Measurements from ENCODE around the gene ADGRF5.

The ADGRF5 gene

DNA sequence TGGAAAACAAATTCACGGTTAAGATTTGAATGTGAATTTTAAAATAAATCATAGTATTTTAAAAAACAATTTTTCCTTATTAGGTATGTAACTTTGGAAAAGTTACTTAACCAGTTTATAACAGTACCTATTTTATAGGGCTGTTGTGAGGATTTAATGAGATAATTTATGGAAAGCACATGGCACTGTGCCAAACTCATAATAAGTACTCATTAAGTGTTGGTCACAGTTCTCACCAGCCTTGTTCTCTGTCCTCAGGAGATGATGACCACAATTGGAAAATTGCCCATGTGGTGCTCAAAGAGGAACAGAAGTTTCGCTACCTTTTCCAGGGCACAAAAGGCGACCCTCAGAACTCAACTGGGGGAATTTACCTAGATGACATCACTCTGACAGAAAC lies 88.9 kb downstream of the ADGRF5 start:
- intact Hi-C loops (cut with DNase I; ENCODE audit: low total_unique reads): no loop called here
- Histone ChIP-seq H3K4me3 (no peak overlapping the region), H3K27ac (no peak overlapping the region), H3K9me3 (no peaks in the 10 kb centered on the region), H3K27me3 (no peaks in the 10 kb centered on the region), H3K4me1 (no peaks in the 10 kb centered on the region), H3K36me3 (no peaks in the 10 kb centered on the region)
- no peak for DNase-seq
- TF ChIP-seq CTCF (IDR thresholded peaks at IDR 0.05): no peak

DNA sequence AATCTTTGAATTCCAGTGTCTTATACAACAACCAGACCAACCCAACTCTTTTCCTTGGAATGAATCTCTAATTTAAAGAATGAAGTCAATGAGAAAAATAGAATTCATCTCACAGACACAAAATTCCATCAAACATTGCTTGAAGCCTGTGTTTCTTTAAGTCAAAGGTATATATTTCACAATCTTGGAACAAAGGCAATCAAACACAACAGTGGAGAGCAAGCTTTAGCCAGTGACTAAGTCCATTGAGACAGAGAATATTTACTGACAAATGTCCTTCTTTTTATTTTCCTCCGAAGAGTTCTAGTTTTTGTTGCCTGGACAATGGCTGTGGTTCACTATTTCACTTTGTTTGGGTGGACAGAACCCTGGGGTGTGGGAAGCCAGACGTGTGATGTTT lies 92.8 kb downstream of the ADGRF5 start:
- no peak for TF ChIP-seq CTCF (IDR thresholded peaks at IDR 0.05)
- Histone ChIP-seq H3K27me3 (no peaks in the 10 kb centered on the region), H3K9me3 (no peaks in the 10 kb centered on the region), H3K36me3 (no peaks in the 10 kb centered on the region), H3K27ac (no peak overlapping the region), H3K4me3 (no peak overlapping the region), H3K4me1 (no peaks in the 10 kb centered on the region)
- intact Hi-C loops (cut with DNase I; ENCODE audit: low total_unique reads): no loop called here
- no peak for DNase-seq

GRCh38 chr6:46821458-46821881 lies 100.3 kb downstream of the ADGRF5 start:
- no peak for DNase-seq
- Histone ChIP-seq H3K36me3 (no peaks in the 10 kb centered on the region), H3K4me3 (no peak overlapping the region), H3K27ac (no peak overlapping the region), H3K4me1 (no peaks in the 10 kb centered on the region), H3K9me3 (no peaks in the 10 kb centered on the region), H3K27me3 (no peaks in the 10 kb centered on the region)
- intact Hi-C loops (cut with DNase I; ENCODE audit: low total_unique reads): no loop called here
- no peak for TF ChIP-seq CTCF (IDR thresholded peaks at IDR 0.05)

DNA sequence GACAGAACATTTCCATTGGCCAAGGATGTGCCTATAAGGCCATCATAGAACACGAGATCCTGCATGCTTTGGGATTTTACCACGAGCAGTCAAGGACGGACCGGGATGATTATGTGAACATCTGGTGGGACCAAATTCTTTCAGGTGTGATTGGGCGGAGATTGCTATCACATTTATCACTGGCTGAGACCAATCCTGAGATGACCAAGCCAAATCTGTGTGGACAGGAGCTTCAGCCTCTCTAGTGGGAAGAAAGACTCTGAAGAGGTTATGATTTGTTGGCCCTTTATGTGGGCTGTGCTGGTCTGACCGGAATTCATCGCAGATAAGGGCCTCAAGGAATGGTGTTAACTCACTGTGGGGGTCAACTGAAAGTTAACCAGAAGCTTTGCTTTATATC lies 102.2 kb downstream of the ADGRF5 start:
- intact Hi-C loops (cut with DNase I; ENCODE audit: low total_unique reads): no loop called here
- H3K36me3 ChIP-seq: no peaks in the 10 kb centered on the region
- no peaks in the 10 kb centered on the region for H3K9me3 ChIP-seq
- no peaks in the 10 kb centered on the region for H3K4me1 ChIP-seq
- peaks cover 0 to 4% of the 10 kb centered on the region in 2 donors for H3K27me3 ChIP-seq
- DNase-seq: no peak
- H3K4me3 ChIP-seq: no peak overlapping the region
- no peak for TF ChIP-seq CTCF (IDR thresholded peaks at IDR 0.05)
- no peak overlapping the region for H3K27ac ChIP-seq

- Histone ChIP-seq H3K27me3 (peaks cover 0 to 6% of the 10 kb centered on the region in 2 donors), H3K9me3 (no peaks in the 10 kb centered on the region), H3K4me1 (no peaks in the 10 kb centered on the region), H3K27ac (no peak overlapping the region), H3K36me3 (no peaks in the 10 kb centered on the region), H3K4me3 (no peak overlapping the region)
- no peak for TF ChIP-seq CTCF (IDR thresholded peaks at IDR 0.05)
- DNase-seq: no peak
- intact Hi-C loops (cut with DNase I; ENCODE audit: low total_unique reads): no loop called here
Measured at GRCh38 chr6:46816626-46817025, 105.1 kb downstream of the ADGRF5 start.

GRCh38 chr6:46815130-46815529 lies 106.6 kb downstream of the ADGRF5 start:
- TF ChIP-seq CTCF (IDR thresholded peaks at IDR 0.05): no peak

More at GRCh38 chr6:46815130-46815529, 106.6 kb downstream of the ADGRF5 start:
- no peak for DNase-seq
- Histone ChIP-seq H3K36me3 (no peaks in the 10 kb centered on the region), H3K27me3 (peaks cover 0 to 10% of the 10 kb centered on the region in 2 donors), H3K4me1 (no peaks in the 10 kb centered on the region), H3K9me3 (no peaks in the 10 kb centered on the region), H3K4me3 (no peak overlapping the region), H3K27ac (no peak overlapping the region)
- intact Hi-C loops (cut with DNase I; ENCODE audit: low total_unique reads): no loop called here

All from tibial artery (tissue), 4 donors.